HCT116 (cell line): ENCODE measurements around the gene CFAP300. TPM values are rescaled to one million over a fixed set of nuclear protein-coding genes. Genes with fewer than 3 reads are reported as not detected.

Experiments
- ATAC-seq: fragments of 200-7000 bp; cut with Tn5 transposase; 2 replicates; pipeline ENCODE4 v1.9.1; 2020; ENCODE audit warnings: mild to moderate bottlenecking, moderate library complexity
- BruUV-seq: library from RNA; stranded (reverse); fragments of 400-500 nt; replicated peaks from 2 replicates; lab custom pipeline; 2021; lab: Mats Ljungman, UMichigan
- CTCF ChIA-PET: fragments of 300-600 bp; sonication (Branson Sonifier 250); formaldehyde crosslinking; loops from one replicate; lab custom pipeline; 2021; ENCODE audit warnings: antibody characterized with exemption; lab: Charles Lee
- POLR2A ChIA-PET: fragments of 300-600, 350-600 bp; sonication (Branson Sonifier 250); formaldehyde crosslinking; loops from one replicate; lab custom pipeline; 2021; ENCODE audit warnings: antibody characterized with exemption; lab: Charles Lee
- RAD21 ChIA-PET, 2 experiments: fragments of 300-600 bp; sonication (Branson Sonifier 250); formaldehyde crosslinking; loops; one replicate each; lab custom pipeline; 2023; ENCODE audit warnings: low total read pairs in 2 of 2; ENCODE audit not compliant: uncharacterized antibody in 2 of 2, unreplicated experiment in 2 of 2, low non-redundant PET in 1 of 2; lab: Charles Lee
- DNase-seq: peaks from one replicate; pipeline ENCODE4 v3.0.0-alpha.2; 2010; ENCODE audit warnings: low read depth, low spot score
- H2AFZ ChIP-seq: fragments of 200-600 bp; shearing (Covaris generic), sonication (generic); 2 replicates; pipeline ENCODE4 v1.6.1; 2017; ENCODE audit warnings: low read depth, mixed run types, mixed read lengths, antibody characterized with exemption, low read length; ENCODE audit not compliant: poor library complexity, severe bottlenecking
- H3K27ac ChIP-seq: 2 replicates; pipeline ENCODE4 v1.5.1; 2012; ENCODE audit warnings: low read depth, low read length
- H3K27me3 ChIP-seq: fragments of 200-600 bp; sonication (generic); 2 replicates; pipeline ENCODE4 v1.6.1; 2016; ENCODE audit warnings: mixed run types, low read length, mixed read lengths; ENCODE audit not compliant: insufficient read depth
- H3K36me3 ChIP-seq, 2 experiments: fragments of 200-500 bp in 1 of 2; fragments of 200-600 bp in 1 of 2; sonication (Bioruptor generic) in 1 of 2; sonication (generic) in 1 of 2; 2 replicates each; pipeline versions ENCODE4 v1.5.1 to v1.6.1; 2014 to 2016; ENCODE audit warnings: low read length in 2 of 2, inconsistent platforms in 1 of 2, mixed read lengths in 1 of 2, mixed run types in 1 of 2; ENCODE audit not compliant: insufficient read depth in 2 of 2, control insufficient read depth in 1 of 2
- H3K4me1 ChIP-seq, 2 experiments: fragments of 200-600 bp in 1 of 2; sonication (generic) in 1 of 2; 2 replicates each; pipeline versions ENCODE4 v1.5.1 to v1.6.1; 2012 to 2017; ENCODE audit warnings: low read length in 2 of 2, inconsistent platforms in 1 of 2, mild to moderate bottlenecking in 1 of 2, mixed read lengths in 1 of 2, mixed run types in 1 of 2, moderate library complexity in 1 of 2; ENCODE audit not compliant: insufficient read depth in 2 of 2, control insufficient read depth in 1 of 2
- H3K4me2 ChIP-seq: fragments of 200-600 bp; sonication (generic); 2 replicates; pipeline ENCODE4 v1.6.1; 2017; ENCODE audit warnings: mixed run types, low read length, mixed read lengths
- H3K4me3 ChIP-seq, 2 experiments: fragments of 200-600 bp in 1 of 2; sonication (generic) in 1 of 2; replicated peaks in 1 of 2; 2 replicates each; pipeline ENCODE4 v1.5.1; 2011 to 2016; ENCODE audit warnings: low read length in 2 of 2, control low read depth in 1 of 2, low read depth in 1 of 2, mild to moderate bottlenecking in 1 of 2, mixed read lengths in 1 of 2, mixed run types in 1 of 2
- H3K79me2 ChIP-seq: fragments of 200-600 bp; sonication (generic); 2 replicates; pipeline ENCODE4 v1.6.1; 2017; ENCODE audit warnings: mild to moderate bottlenecking, mixed run types, low read length, moderate library complexity, mixed read lengths; ENCODE audit not compliant: insufficient read depth
- H3K9ac ChIP-seq: fragments of 200-600 bp; sonication (generic); 2 replicates; pipeline ENCODE4 v1.6.1; 2016; ENCODE audit warnings: low read length, mixed read lengths
- H3K9me2 ChIP-seq: fragments of 200-600 bp; sonication (generic), shearing (Covaris generic); 2 replicates; pipeline ENCODE4 v1.6.1; 2017; ENCODE audit warnings: mixed run types, mild to moderate bottlenecking, moderate library complexity; ENCODE audit not compliant: insufficient read depth
- H3K9me3 ChIP-seq, 2 experiments: fragments of 200-500 bp in 1 of 2; fragments of 200-600 bp in 1 of 2; sonication (Bioruptor generic) in 1 of 2; sonication (generic) in 1 of 2; 2 replicates each; pipeline ENCODE4 v1.6.1; 2014 to 2017; ENCODE audit warnings: low read length in 2 of 2, mixed read lengths in 2 of 2, inconsistent platforms in 1 of 2, low read depth in 1 of 2, mild to moderate bottlenecking in 1 of 2, mixed run types in 1 of 2, moderate library complexity in 1 of 2; ENCODE audit not compliant: control insufficient read depth in 1 of 2, insufficient read depth in 1 of 2
- H4K20me1 ChIP-seq: fragments of 200-600 bp; sonication (generic), shearing (Covaris generic); 2 replicates; pipeline ENCODE4 v1.6.1; 2017; ENCODE audit warnings: mixed run types, mild to moderate bottlenecking, moderate library complexity; ENCODE audit not compliant: insufficient read depth
- EZH2 ChIP-seq: fragments of 200-600 bp; sonication (generic); IDR thresholded peaks from 2 replicates; pipeline ENCODE4 v1.6.1; 2017; ENCODE audit warnings: antibody characterized with exemption, mixed run types
- EZH2phosphoT487 ChIP-seq: fragments of 200-600 bp; IDR thresholded peaks from 2 replicates; pipeline ENCODE4 v1.6.1; 2018; ENCODE audit warnings: antibody characterized with exemption, borderline replicate concordance
- FOSL1 ChIP-seq: IDR thresholded peaks from 2 replicates; pipeline ENCODE4 v1.6.1; 2012; ENCODE audit warnings: low read depth
- JUND ChIP-seq: IDR thresholded peaks from 2 replicates; pipeline ENCODE4 v1.6.1; 2012
- intact Hi-C: fragments of 100-400 bp; cut with micrococcal nuclease; formaldehyde crosslinking; loops from 2 replicates; pipeline ENCODE4 v1.10.0; 2022
- total RNA-seq: library from RNA; stranded (reverse); gene quantifications from one replicate; pipeline ENCODE4 v1.2.1, GENCODE V29; 2021; ENCODE audit not compliant: unreplicated experiment
- TF ChIP-seq, protein P1 (sequence below): IDR thresholded peaks from 2 replicates; pipeline ENCODE4 v1.6.1; 2012
- TF ChIP-seq, protein P2 (sequence below): IDR thresholded peaks from 2 replicates; pipeline ENCODE4 v1.6.1; 2011; ENCODE audit warnings: mild to moderate bottlenecking, low read length, moderate library complexity; ENCODE audit not compliant: insufficient replicate concordance; ENCODE audit errors: extremely low read depth
- TF ChIP-seq, protein P3 (sequence below): IDR thresholded peaks from 2 replicates; pipeline ENCODE4 v1.6.1; 2012

The CFAP300 gene
- total RNA-seq, 1 experiment from 2014 or later: not detected

DNA sequence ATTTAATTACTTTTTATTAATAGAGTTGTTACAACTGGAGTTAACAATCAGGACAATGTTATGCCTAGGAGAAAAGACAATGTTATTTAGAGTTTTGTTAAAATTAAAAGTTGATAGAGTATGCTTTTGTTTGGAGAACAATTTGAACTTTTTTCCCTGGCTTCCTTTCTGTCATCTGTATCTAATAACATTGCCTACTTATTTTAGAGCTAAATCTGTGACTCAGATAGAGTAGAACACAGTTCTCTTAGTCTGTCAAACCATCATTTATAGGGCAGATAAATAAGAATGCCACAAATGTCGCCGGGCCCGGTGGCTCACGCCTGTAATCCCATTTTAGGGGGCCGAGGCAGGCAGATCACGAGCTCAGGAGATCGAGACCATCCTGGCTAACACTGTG is 34.1 kb downstream of the CFAP300 start:
- DNase-seq: no peak
- no peak for ATAC-seq
- Histone ChIP-seq H3K9me3 (no peaks in the 10 kb centered on the region), H4K20me1 (no peaks in the 10 kb centered on the region), H3K27me3 (no peaks in the 10 kb centered on the region), H2AFZ (no peak overlapping the region), H3K27ac (no peak overlapping the region), H3K9me2 (no peaks in the 10 kb centered on the region), H3K79me2 (no peaks in the 10 kb centered on the region), H3K4me2 (no peak overlapping the region), H3K4me3 (no peak overlapping the region), H3K4me1 (peaks cover 9 to 15% of the 10 kb centered on the region in 2 experiments; a peak in 3 of 4 replicates), H3K9ac (no peak overlapping the region), H3K36me3 (no peaks in the 10 kb centered on the region)
- ChIA-PET CTCF (no interaction called here), POLR2A (no interaction called here), RAD21 (interaction anchor here in 1 of 2 experiments (0.7 kb wide), 1 partner anchor 102 kb away, joined by 3 read pairs; no protein-coding TSS in a partner anchor)
- BruUV-seq: no TSS peak
- intact Hi-C loops: no loop called here
- TF ChIP-seq, protein P1, sequence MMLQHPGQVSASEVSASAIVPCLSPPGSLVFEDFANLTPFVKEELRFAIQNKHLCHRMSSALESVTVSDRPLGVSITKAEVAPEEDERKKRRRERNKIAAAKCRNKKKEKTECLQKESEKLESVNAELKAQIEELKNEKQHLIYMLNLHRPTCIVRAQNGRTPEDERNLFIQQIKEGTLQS: no peak
- TF ChIP-seq, protein P2, sequence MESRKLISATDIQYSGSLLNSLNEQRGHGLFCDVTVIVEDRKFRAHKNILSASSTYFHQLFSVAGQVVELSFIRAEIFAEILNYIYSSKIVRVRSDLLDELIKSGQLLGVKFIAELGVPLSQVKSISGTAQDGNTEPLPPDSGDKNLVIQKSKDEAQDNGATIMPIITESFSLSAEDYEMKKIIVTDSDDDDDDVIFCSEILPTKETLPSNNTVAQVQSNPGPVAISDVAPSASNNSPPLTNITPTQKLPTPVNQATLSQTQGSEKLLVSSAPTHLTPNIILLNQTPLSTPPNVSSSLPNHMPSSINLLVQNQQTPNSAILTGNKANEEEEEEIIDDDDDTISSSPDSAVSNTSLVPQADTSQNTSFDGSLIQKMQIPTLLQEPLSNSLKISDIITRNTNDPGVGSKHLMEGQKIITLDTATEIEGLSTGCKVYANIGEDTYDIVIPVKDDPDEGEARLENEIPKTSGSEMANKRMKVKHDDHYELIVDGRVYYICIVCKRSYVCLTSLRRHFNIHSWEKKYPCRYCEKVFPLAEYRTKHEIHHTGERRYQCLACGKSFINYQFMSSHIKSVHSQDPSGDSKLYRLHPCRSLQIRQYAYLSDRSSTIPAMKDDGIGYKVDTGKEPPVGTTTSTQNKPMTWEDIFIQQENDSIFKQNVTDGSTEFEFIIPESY: no peak
- TF ChIP-seq FOSL1 (no peak), EZH2 (no peak), JUND (no peak), EZH2phosphoT487 (no peak)
- TF ChIP-seq, protein P3, sequence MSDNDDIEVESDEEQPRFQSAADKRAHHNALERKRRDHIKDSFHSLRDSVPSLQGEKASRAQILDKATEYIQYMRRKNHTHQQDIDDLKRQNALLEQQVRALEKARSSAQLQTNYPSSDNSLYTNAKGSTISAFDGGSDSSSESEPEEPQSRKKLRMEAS: no peak
